C4-2B (cell line): ENCODE measurements around the gene RPH3AL.
A peak's percentile ranks its signal among the peaks of the same experiment; 100 is the strongest.

ENCODE experiments used
- H3K27ac ChIP-seq: fragments of 450-650 bp; 2 replicates; pipeline ENCODE4 v1.5.1; 2017
- CTCF ChIP-seq: fragments of 450-650 bp; conservative IDR thresholded peaks from 2 replicates; pipeline ENCODE4 v1.5.1; 2017; ENCODE audit warnings: mild to moderate bottlenecking
- ZFX ChIP-seq: fragments of 450-650 bp; IDR thresholded peaks from 2 replicates; pipeline ENCODE4 v1.6.1; 2017

Gene RPH3AL

GRCh38 chr17:354651-355556, 2.3 kb upstream of the RPH3AL start:
- TF ChIP-seq CTCF, result no peak
- TF ChIP-seq ZFX, result no peak

GRCh38 chr17:353838-354234, 1.2 kb upstream of the RPH3AL start:
- no peak overlapping the region for H3K27ac ChIP-seq
- TF ChIP-seq CTCF, result no peak
- no peak for TF ChIP-seq ZFX

More at GRCh38 chr17:354651-355556, 2.3 kb upstream of the RPH3AL start:
- H3K27ac ChIP-seq, result no peak overlapping the region

GRCh38 chr17:353213-353837, 718 bp upstream of the RPH3AL start:
- TF ChIP-seq CTCF, result no peak
- no peak for TF ChIP-seq ZFX
- peak overlapping the region; percentile 2; the same call in 1 of the 2 replicates for H3K27ac ChIP-seq

- H3K27ac ChIP-seq, result peak overlapping the region; percentile 2
- no peak for TF ChIP-seq ZFX
- TF ChIP-seq CTCF, result no peak
Measured at GRCh38 chr17:351875-352420, 659 bp downstream of the RPH3AL start.

GRCh38 chr17:351449-351738, 1.2 kb downstream of the RPH3AL start:
- TF ChIP-seq CTCF, result no peak
- no peak for TF ChIP-seq ZFX
- H3K27ac ChIP-seq, result peak overlapping the region; percentile 73

GRCh38 chr17:350706-351448, 1.7 kb downstream of the RPH3AL start:
- peak overlapping the region; percentile 73 for H3K27ac ChIP-seq
- TF ChIP-seq CTCF, result no peak
- no peak for TF ChIP-seq ZFX
